Mucosa of descending colon (tissue), 3 donors: ENCODE measurements around the gene CACNA2D3. TPM values are rescaled to one million over a fixed set of nuclear protein-coding genes. Genes with fewer than 3 reads are reported as not detected.
"Not testable (repeated sequence)": the region's sequence is repeated elsewhere in the genome, so short reads cannot be mapped to it uniquely, and the experiment has no call there.

Experiments used
- ATAC-seq: fragments of 200-7000 bp; cut with Tn5 transposase; one replicate; pipeline ENCODE4 v1.9.1; 2020; ENCODE audit warnings: mild to moderate bottlenecking, moderate library complexity
- DNase-seq, 3 donors: peaks; one replicate each; pipeline ENCODE4 v3.0.0-alpha.2; 2020
- H3K36me3 ChIP-seq: fragments of 200-600 bp; one replicate; pipeline ENCODE4 v1.8.0; 2021; ENCODE audit warnings: low read depth, mild to moderate bottlenecking
- H3K4me1 ChIP-seq: fragments of 200-600 bp; one replicate; pipeline ENCODE4 v1.8.0; 2021; ENCODE audit warnings: low read depth, mild to moderate bottlenecking
- H3K4me3 ChIP-seq: fragments of 200-600 bp; one replicate; pipeline ENCODE4 v1.8.0; 2021; ENCODE audit warnings: mild to moderate bottlenecking
- H3K9me3 ChIP-seq: fragments of 200-600 bp; one replicate; pipeline ENCODE4 v1.8.0; 2021; ENCODE audit warnings: mild to moderate bottlenecking
- intact Hi-C, 2 donors: fragments of 100-400 bp; cut with DNase I in 1 of 2; cut with micrococcal nuclease in 1 of 2; formaldehyde crosslinking; loops; one replicate each; pipeline versions ENCODE4 v1.11.0 to v1.11.1; 2022; cut with DNase I, micrococcal nuclease
- total RNA-seq, 3 donors: library from RNA; stranded (reverse); fragmentation: NEBNext Ultra II Directional in 2 of 3; extraction: Animal tissue kit (Norgen Biotek cat#: 25700) in 2 of 3; gene quantifications; one replicate each; pipeline versions ENCODE4 v1.2.1 to v1.2.4, GENCODE V29; 2021 to 2023
- TF ChIP-seq, protein P1 (sequence below): fragments of 200-600 bp; IDR thresholded peaks from one replicate; pipeline ENCODE4 v1.8.0; 2022; ENCODE audit warnings: antibody characterized with exemption, mild to moderate bottlenecking
- donor health status: DM: no; HTN: no; CAD: no; lungs with moderate emphysema.
- donor health status: DM: no; HTN: no; CAD: no.
- donor health status: DM: no; HTN: yes; CAD: no.

Gene CACNA2D3
- total RNA-seq, 3 donors from 2014 or later: 0.34 to 3.5 (median 0.55) TPM

DNA sequence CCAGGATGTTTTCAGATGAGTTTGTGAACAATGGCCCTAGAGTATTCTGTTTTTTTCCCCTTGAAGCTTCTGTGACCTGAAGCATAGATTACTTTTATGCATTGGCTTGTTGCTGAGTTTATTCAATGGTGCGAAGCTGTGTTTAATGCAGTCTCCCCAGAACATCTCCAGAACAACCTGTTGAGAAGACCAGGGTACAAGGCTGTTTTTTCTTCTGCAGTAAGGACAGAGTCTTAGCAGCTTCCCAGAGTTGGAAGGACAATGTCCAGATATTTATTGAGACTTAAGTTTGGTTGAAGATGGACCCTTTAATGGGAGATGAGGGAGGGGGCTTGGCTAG, 509.9 kb downstream of the CACNA2D3 start:
- Histone ChIP-seq H3K9me3 (no peaks in the 10 kb centered on the region), H3K4me3 (no peak overlapping the region), H3K36me3 (no peaks in the 10 kb centered on the region), H3K4me1 (no peaks in the 10 kb centered on the region)
- no peak for DNase-seq
- TF ChIP-seq, protein P1, sequence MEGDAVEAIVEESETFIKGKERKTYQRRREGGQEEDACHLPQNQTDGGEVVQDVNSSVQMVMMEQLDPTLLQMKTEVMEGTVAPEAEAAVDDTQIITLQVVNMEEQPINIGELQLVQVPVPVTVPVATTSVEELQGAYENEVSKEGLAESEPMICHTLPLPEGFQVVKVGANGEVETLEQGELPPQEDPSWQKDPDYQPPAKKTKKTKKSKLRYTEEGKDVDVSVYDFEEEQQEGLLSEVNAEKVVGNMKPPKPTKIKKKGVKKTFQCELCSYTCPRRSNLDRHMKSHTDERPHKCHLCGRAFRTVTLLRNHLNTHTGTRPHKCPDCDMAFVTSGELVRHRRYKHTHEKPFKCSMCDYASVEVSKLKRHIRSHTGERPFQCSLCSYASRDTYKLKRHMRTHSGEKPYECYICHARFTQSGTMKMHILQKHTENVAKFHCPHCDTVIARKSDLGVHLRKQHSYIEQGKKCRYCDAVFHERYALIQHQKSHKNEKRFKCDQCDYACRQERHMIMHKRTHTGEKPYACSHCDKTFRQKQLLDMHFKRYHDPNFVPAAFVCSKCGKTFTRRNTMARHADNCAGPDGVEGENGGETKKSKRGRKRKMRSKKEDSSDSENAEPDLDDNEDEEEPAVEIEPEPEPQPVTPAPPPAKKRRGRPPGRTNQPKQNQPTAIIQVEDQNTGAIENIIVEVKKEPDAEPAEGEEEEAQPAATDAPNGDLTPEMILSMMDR: no peak
- ATAC-seq: no peak
- intact Hi-C loops: no loop called here

DNA sequence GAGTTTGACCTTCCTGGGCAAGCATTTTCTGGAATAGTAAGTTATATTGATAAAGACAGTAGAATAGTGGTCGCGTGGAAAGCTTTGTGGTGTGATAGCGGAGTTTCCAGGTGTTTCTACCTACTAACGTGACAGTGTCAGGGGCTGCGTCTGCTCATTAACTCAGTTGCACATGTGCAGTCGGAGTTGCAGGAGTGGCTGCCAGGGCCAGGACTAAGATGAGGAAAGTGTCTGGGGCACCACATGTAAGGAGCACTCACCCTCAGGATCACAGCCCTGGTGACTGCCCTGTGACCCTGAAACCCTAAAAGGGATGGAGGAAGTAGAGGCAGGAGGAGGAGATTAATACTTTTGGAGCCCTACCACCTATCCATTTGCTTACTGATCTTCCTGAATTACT, 510.5 kb downstream of the CACNA2D3 start:
- no peaks in the 10 kb centered on the region for H3K4me1 ChIP-seq
- H3K4me3 ChIP-seq: no peak overlapping the region
- no peak for DNase-seq
- H3K36me3 ChIP-seq: no peaks in the 10 kb centered on the region
- TF ChIP-seq, protein P1: no peak
- H3K9me3 ChIP-seq: no peaks in the 10 kb centered on the region
- intact Hi-C loops: no loop called here
- no peak for ATAC-seq

DNA sequence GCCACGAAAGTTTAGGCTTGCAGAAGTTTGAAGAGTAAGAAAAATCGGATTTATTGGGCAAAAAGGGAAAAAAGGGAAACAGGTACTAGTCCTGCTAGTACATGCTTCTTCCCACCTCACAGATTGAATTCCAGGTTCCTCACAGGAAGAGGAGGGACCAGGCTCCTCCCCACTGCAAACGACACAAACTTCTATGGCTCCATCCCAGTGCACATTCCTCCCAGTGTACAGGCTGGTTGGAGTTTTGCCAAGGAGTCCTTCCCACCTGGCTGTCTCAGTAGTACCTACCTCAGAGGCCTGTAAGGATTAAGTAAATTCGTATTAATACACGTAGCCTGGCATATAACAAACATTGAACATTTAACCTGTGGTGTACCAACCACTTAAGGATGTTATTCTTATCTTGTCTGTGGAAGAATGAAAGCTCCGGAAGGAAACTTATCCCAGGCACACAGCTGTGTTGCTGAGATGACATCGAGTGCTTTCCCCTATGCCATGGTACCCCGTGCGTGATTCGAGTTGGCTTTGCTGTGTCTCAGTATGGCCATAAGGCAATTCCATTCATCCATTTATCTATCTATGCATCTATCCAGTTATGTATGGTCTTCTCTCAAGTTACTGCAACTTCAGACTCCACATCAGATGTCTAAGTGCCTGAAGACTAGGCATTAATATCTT, 511.2 kb downstream of the CACNA2D3 start:
- H3K9me3 ChIP-seq: no peaks in the 10 kb centered on the region
- no peaks in the 10 kb centered on the region for H3K36me3 ChIP-seq
- TF ChIP-seq, protein P1: no peak
- ATAC-seq: no peak
- no peak overlapping the region for H3K4me3 ChIP-seq
- intact Hi-C loops: no loop called here
- H3K4me1 ChIP-seq: no peaks in the 10 kb centered on the region
- DNase-seq: no peak

DNA sequence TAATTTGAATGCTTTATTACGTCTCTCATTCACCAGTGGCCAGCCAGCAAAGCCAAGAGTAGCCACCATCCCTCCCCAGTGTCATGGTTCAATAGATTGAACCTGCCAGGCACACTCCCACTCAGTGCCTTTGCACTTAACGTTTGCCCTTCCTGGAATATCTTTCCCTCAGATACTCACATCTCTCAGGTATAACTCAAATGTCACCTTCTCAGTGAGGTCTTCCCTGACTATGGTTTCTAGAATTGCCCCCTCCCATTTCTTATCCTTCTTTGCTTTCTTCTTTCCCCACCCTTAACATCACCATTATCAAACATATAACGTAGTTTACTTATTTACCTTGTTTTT, 511.7 kb downstream of the CACNA2D3 start:
- TF ChIP-seq, protein P1: no peak
- intact Hi-C loops: no loop called here
- DNase-seq (no peak), ATAC-seq (no peak)
- H3K9me3 ChIP-seq: no peaks in the 10 kb centered on the region
- no peaks in the 10 kb centered on the region for H3K4me1 ChIP-seq
- no peaks in the 10 kb centered on the region for H3K36me3 ChIP-seq
- H3K4me3 ChIP-seq: no peak overlapping the region

DNA sequence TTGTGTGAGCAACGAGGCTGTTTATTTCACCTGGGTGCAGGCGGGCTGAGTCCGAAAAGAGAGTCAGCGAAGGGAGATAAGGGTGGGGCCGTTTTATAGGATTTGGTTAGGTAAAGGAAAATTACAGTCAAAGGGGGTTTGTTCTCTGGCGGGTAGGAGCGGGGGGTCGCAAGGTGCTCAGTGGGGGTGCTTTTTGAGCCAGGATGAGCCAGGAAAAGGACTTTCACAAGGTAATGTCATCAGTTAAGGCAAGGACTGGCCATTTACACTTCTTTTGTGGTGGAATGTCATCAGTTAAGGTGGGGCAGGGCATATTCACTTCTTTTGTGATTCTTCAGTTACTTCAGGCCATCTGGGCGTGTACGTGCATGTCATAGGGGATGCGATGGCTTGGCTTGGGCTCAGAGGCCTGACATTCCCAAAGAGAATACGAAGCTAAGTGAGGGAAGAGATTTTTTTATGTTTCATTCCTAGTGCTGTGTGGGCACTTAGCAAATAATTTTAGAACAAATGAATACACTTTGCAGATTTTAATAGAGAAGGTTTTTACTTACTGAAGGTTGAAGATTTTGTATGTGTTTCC, 517.5 kb downstream of the CACNA2D3 start:
- ATAC-seq, intact Hi-C loops, DNase-seq, H3K4me3 ChIP-seq, H3K9me3 ChIP-seq, H3K4me1 ChIP-seq, H3K36me3 ChIP-seq: not testable (repeated sequence)

DNA sequence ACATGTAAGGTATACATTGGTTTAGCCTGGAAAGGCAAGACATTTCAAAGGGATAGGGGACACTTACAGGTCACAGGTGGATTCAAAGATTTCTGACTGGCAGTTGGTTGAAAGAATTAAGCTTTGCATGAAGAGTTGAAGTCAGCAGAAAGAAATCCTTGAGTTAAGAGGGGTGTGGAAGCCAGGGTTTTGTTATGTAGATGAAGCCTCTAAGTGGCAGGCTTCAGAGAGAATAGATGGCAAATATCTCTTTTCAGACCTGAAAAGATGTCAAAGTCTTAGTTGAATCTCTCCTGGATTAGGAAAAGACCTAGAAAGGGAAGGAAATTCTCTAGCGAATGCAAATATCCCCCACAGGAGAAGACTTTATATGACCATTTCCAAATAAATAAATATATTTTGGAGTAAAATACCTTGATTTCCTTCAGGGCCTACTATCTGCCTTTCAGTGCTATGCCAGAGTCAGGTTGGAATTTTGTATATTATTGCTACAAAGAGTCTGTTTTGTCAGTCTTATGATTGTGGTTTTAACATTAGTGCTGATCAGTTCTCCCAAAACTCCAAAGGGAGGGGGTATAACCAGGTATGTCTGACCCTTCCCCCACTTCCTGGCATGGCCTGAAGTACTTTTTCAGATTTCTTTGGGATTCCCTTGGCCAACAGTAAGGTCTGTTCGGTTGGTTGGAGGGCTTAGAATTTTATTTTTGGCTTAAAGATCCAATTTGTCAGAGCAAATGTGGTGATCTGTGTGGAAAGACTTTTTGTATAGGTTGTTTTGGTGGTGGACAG, 519.1 kb downstream of the CACNA2D3 start:
- H3K36me3 ChIP-seq: no peaks in the 10 kb centered on the region
- H3K4me3 ChIP-seq: no peak overlapping the region
- no peaks in the 10 kb centered on the region for H3K4me1 ChIP-seq
- TF ChIP-seq, protein P1: no peak
- no peak for ATAC-seq
- H3K9me3 ChIP-seq: no peaks in the 10 kb centered on the region
- intact Hi-C loops: no loop called here
- DNase-seq: no peak
